IMR-90 (cell line): ENCODE measurements around the gene GOLGA8A. TPM values are rescaled to one million over a fixed set of nuclear protein-coding genes. Genes with fewer than 3 reads are reported as not detected.

ENCODE experiments used
- ATAC-seq: fragments of 200-7000 bp; cut with Tn5 transposase; 2 replicates; pipeline ENCODE4 v1.9.1; 2020; ENCODE audit warnings: low read depth, mild to moderate bottlenecking, moderate library complexity
- BruUV-seq: library from RNA; stranded (reverse); fragments of 400-500 nt; replicated peaks from 2 replicates; lab custom pipeline; 2021; lab: Mats Ljungman, UMichigan
- CTCF ChIA-PET: fragments of 300-600 bp; formaldehyde crosslinking; extraction: SDS; loops from one replicate; lab custom pipeline; 2021; ENCODE audit warnings: antibody characterized with exemption; lab: Yijun Ruan, JAX
- POLR2A ChIA-PET: fragments of 300-600 bp; sonication (Branson Sonifier 250); formaldehyde crosslinking; loops from one replicate; lab custom pipeline; 2022; ENCODE audit warnings: antibody characterized with exemption; ENCODE audit not compliant: unreplicated experiment; lab: Charles Lee
- DNase-seq: peaks from one replicate; pipeline ENCODE4 v3.0.0; 2013
- H2AFZ ChIP-seq: replicated peaks from 2 replicates; pipeline ENCODE3; 2013; ENCODE audit warnings: low read length, mild to moderate bottlenecking; ENCODE audit not compliant: poor library complexity
- H2AK5ac ChIP-seq: 2 replicates; pipeline ENCODE4 v1.6.1; 2013; ENCODE audit warnings: low read depth, low read length, inconsistent platforms
- H2AK9ac ChIP-seq: replicated peaks from 2 replicates; pipeline ENCODE3; 2013; ENCODE audit warnings: mild to moderate bottlenecking, low read depth, low read length, moderate library complexity; ENCODE audit not compliant: poor library complexity
- H2BK120ac ChIP-seq: 2 replicates; pipeline ENCODE4 v1.6.1; 2013; ENCODE audit warnings: low read depth, low read length, inconsistent platforms
- H2BK15ac ChIP-seq: 3 replicates; pipeline ENCODE4 v1.6.1; 2013; ENCODE audit warnings: low read depth, low read length, inconsistent platforms
- H2BK20ac ChIP-seq: 2 replicates; pipeline ENCODE4 v1.6.1; 2013; ENCODE audit warnings: low read depth, mild to moderate bottlenecking, inconsistent platforms, low read length, moderate library complexity
- H2BK5ac ChIP-seq: 2 replicates; pipeline ENCODE4 v1.6.1; 2013; ENCODE audit warnings: mild to moderate bottlenecking, low read depth, low read length, inconsistent platforms; ENCODE audit not compliant: poor library complexity, severe bottlenecking
- H3K14ac ChIP-seq: replicated peaks from 2 replicates; pipeline ENCODE4 v1.6.1; 2013; ENCODE audit warnings: low read depth, low read length, inconsistent platforms
- H3K18ac ChIP-seq: 2 replicates; pipeline ENCODE4 v1.6.1; 2013; ENCODE audit warnings: low read depth, low read length, control low read depth
- H3K23ac ChIP-seq: 2 replicates; pipeline ENCODE4 v1.6.1; 2013; ENCODE audit warnings: low read depth, low read length, inconsistent platforms
- H3K27ac ChIP-seq: 2 replicates; pipeline ENCODE4 v1.5.1; 2013; ENCODE audit warnings: mild to moderate bottlenecking, control low read depth, low read length; ENCODE audit not compliant: insufficient read depth
- H3K27me3 ChIP-seq: 2 replicates; pipeline ENCODE4 v1.6.1; 2013; ENCODE audit warnings: low read length; ENCODE audit not compliant: control insufficient read depth, insufficient read depth
- H3K36me3 ChIP-seq: 2 replicates; pipeline ENCODE4 v1.6.1; 2013; ENCODE audit warnings: low read length, mixed read lengths; ENCODE audit not compliant: control insufficient read depth, insufficient read depth
- H3K4ac ChIP-seq: 2 replicates; pipeline ENCODE4 v1.6.1; 2013; ENCODE audit warnings: low read depth, low read length, inconsistent platforms
- H3K4me1 ChIP-seq: 2 replicates; pipeline ENCODE4 v1.6.1; 2013; ENCODE audit warnings: low read length, mixed read lengths; ENCODE audit not compliant: control insufficient read depth, insufficient read depth
- H3K4me2 ChIP-seq: 2 replicates; pipeline ENCODE4 v1.6.1; 2013; ENCODE audit warnings: low read depth, mild to moderate bottlenecking, control low read depth, low read length, moderate library complexity
- H3K4me3 ChIP-seq: 2 replicates; pipeline ENCODE4 v1.5.1; 2013; ENCODE audit warnings: low read depth, mild to moderate bottlenecking, control low read depth, low read length, moderate library complexity; ENCODE audit not compliant: insufficient read depth
- H3K56ac ChIP-seq: 2 replicates; pipeline ENCODE4 v1.6.1; 2013; ENCODE audit warnings: low read length, inconsistent platforms; ENCODE audit not compliant: insufficient read depth; ENCODE audit errors: extremely low read depth
- H3K79me1 ChIP-seq, 2 experiments: 2 replicates each; pipeline ENCODE4 v1.6.1; 2013; ENCODE audit warnings: low read length in 2 of 2, inconsistent platforms in 1 of 2, low read depth in 1 of 2
- H3K9ac ChIP-seq: 2 replicates; pipeline ENCODE4 v1.6.1; 2013; ENCODE audit warnings: low read depth, low read length, control low read depth
- H3K9me1 ChIP-seq: 2 replicates; pipeline ENCODE4 v1.6.1; 2013; ENCODE audit warnings: low read length, inconsistent platforms; ENCODE audit not compliant: insufficient read depth
- H3K9me3 ChIP-seq: 2 replicates; pipeline ENCODE4 v1.6.1; 2013; ENCODE audit warnings: low read length; ENCODE audit not compliant: control insufficient read depth, insufficient read depth
- H4K20me1 ChIP-seq: 2 replicates; pipeline ENCODE4 v1.6.1; 2013; ENCODE audit warnings: low read length, inconsistent platforms; ENCODE audit not compliant: insufficient read depth
- H4K5ac ChIP-seq: 2 replicates; pipeline ENCODE4 v1.6.1; 2013; ENCODE audit warnings: mild to moderate bottlenecking, low read depth, low read length, control low read depth
- H4K8ac ChIP-seq, 2 experiments: 2 replicates each; pipeline ENCODE4 v1.6.1; 2013; ENCODE audit warnings: low read depth in 2 of 2, low read length in 2 of 2, control low read depth in 1 of 2, inconsistent platforms in 1 of 2
- H4K91ac ChIP-seq: 2 replicates; pipeline ENCODE4 v1.6.1; 2013; ENCODE audit warnings: low read depth, low read length, inconsistent platforms; ENCODE audit not compliant: insufficient read depth
- CEBPB ChIP-seq: IDR thresholded peaks from 2 replicates; pipeline ENCODE4 v1.6.1; 2012; ENCODE audit warnings: low read depth, low read length, improper control_type of control experiment
- FOS ChIP-seq: fragments of 150-350 bp; IDR thresholded peaks from 2 replicates; pipeline ENCODE4 v1.6.1; 2016; ENCODE audit warnings: low read depth, low read length
- MAFK ChIP-seq: IDR thresholded peaks from 2 replicates; pipeline ENCODE4 v1.6.1; 2012; ENCODE audit warnings: low read depth, low read length, improper control_type of control experiment
- MAZ ChIP-seq: IDR thresholded peaks from 2 replicates; pipeline ENCODE4 v1.6.1; 2012; ENCODE audit warnings: low read depth, mild to moderate bottlenecking, low read length, improper control_type of control experiment, moderate library complexity, borderline replicate concordance
- POLR2A ChIP-seq: IDR thresholded peaks from 2 replicates; pipeline ENCODE4 v1.6.1; 2012; ENCODE audit warnings: mild to moderate bottlenecking, low read depth, low read length
- USF2 ChIP-seq: fragments of 150-350 bp; IDR thresholded peaks from 2 replicates; pipeline ENCODE4 v1.6.1; 2017; ENCODE audit warnings: mild to moderate bottlenecking, antibody characterized with exemption, low read length, low read depth
- WGBS, 2 experiments: methylation state at CpG; one replicate each; pipeline versions ENCODE4 v1.1.5 to v1.1.7; 2013; ENCODE audit warnings: missing lambda C conversion rate in 2 of 2; ENCODE audit not compliant: insufficient read length in 1 of 2; ENCODE audit errors: extremely low coverage in 2 of 2; 5-methylcytosine and 5-hydroxymethylcytosine counted together
- dilution Hi-C: fragments of 300-500 bp; cut with HindIII; formaldehyde crosslinking; loops from one replicate; pipeline ENCODE4 v1.14.3; 2018; ENCODE audit warnings: low sequenced_read_pairs; ENCODE audit not compliant: unreplicated experiment
- in situ Hi-C: fragments of 300-500 bp; cut with MboI; formaldehyde crosslinking; loops from 3 replicates; pipeline ENCODE4 v1.14.3; 2019; ENCODE audit warnings: low sequenced_read_pairs, inconsistent platforms, mixed read lengths
- intact Hi-C: fragments of 100-400 bp; cut with micrococcal nuclease; formaldehyde crosslinking; loops from 2 replicates; pipeline ENCODE4 v1.10.0; 2022
- polyA plus RNA-seq, 3 experiments: library from polyadenylated mRNA; depleted of rRNA; stranded (reverse); fragments of >200 nt; gene quantifications; 2 replicates each; pipeline ENCODE4 v1.2.3, GENCODE V29; 2012; ENCODE audit warnings: low replicate concordance in 1 of 3
- total RNA-seq: library from RNA; depleted of rRNA; stranded (reverse); fragments of >200 nt; gene quantifications from 2 replicates; pipeline ENCODE4 v1.2.3, GENCODE V29; 2012

GOLGA8A gene
- total and polyA plus RNA-seq, 2 of the 4 experiments (the other 2 are of a cell fraction), result 4.7 to 33.8 TPM

GRCh38 chr15:34435658-34436057 lies 1.9 kb downstream of the GOLGA8A start:
- no peaks in the 10 kb centered on the region for H3K27me3 ChIP-seq
- dilution Hi-C loops, result no loop called here
- ChIA-PET POLR2A (no interaction called here), CTCF (no interaction called here)
- in situ Hi-C loops, result no loop called here
- peaks cover 3% of the 10 kb centered on the region; the same call in 1 of the 2 replicates for H4K20me1 ChIP-seq
- H3K4ac ChIP-seq, result no peak overlapping the region
- no peak overlapping the region for H2AK5ac ChIP-seq
- H3K27ac ChIP-seq, result no peak overlapping the region
- H3K9ac ChIP-seq, result no peak overlapping the region
- H2BK20ac ChIP-seq, result no peak overlapping the region
- BruUV-seq, result no TSS peak
- no peak overlapping the region for H3K14ac ChIP-seq
- no peak overlapping the region for H3K18ac ChIP-seq
- H3K79me1 ChIP-seq, result no peaks in the 10 kb centered on the region
- H2BK120ac ChIP-seq, result no peak overlapping the region
- TF ChIP-seq FOS (no peak), MAFK (no peak), POLR2A (no peak), MAZ (no peak), CEBPB (no peak), USF2 (no peak)
- H2AFZ ChIP-seq, result no peak overlapping the region
- H3K4me3 ChIP-seq, result no peak overlapping the region
- H3K56ac ChIP-seq, result no peak overlapping the region
- H2BK15ac ChIP-seq, result no peak overlapping the region
- WGBS, 2 experiments, result no CpG with 5 or more reads among the region's 11 CpGs
- H4K5ac ChIP-seq, result no peak overlapping the region
- intact Hi-C loops, result no loop called here
- no peaks in the 10 kb centered on the region; the same call in 1 of the 2 replicates for H3K4me1 ChIP-seq
- H4K91ac ChIP-seq, result no peak overlapping the region
- H2AK9ac ChIP-seq, result no peak overlapping the region
- H3K9me1 ChIP-seq, result no peaks in the 10 kb centered on the region
- ATAC-seq (no peak), DNase-seq (no peak)
- H3K36me3 ChIP-seq, result no peaks in the 10 kb centered on the region
- H3K23ac ChIP-seq, result no peak overlapping the region
- no peak overlapping the region for H2BK5ac ChIP-seq
- H3K4me2 ChIP-seq, result no peak overlapping the region
- no peaks in the 10 kb centered on the region for H3K9me3 ChIP-seq
- no peak overlapping the region for H4K8ac ChIP-seq
